Dendritic cell treated with granulocyte-macrophage colony-stimulating factor and Interleukin-4, amounts not matched to agents 40 ng/mL and 50 ng/mL, for 4 days (primary cell): Measurements from ENCODE around the gene IGFBP4.
"Not testable (repeated sequence)": the region's sequence is repeated elsewhere in the genome, so short reads cannot be mapped to it uniquely, and the experiment has no call there.

ENCODE experiments used
- H3K27ac Mint-ChIP-seq: one replicate; pipeline ENCODE4 v1.8.0; 2022; ENCODE audit warnings: mild to moderate bottlenecking, mixed read lengths
- H3K27me3 Mint-ChIP-seq: one replicate; pipeline ENCODE4 v1.8.0; 2022; ENCODE audit warnings: mild to moderate bottlenecking, mixed read lengths
- H3K36me3 Mint-ChIP-seq: one replicate; pipeline ENCODE4 v1.8.0; 2022; ENCODE audit warnings: low read depth, mixed read lengths
- H3K4me1 Mint-ChIP-seq: one replicate; pipeline ENCODE4 v1.8.0; 2022; ENCODE audit warnings: low read depth, mixed read lengths
- H3K4me3 Mint-ChIP-seq: one replicate; pipeline ENCODE4 v1.8.0; 2022; ENCODE audit warnings: mild to moderate bottlenecking, moderate library complexity, mixed read lengths
- H3K9me3 Mint-ChIP-seq: one replicate; pipeline ENCODE4 v1.8.0; 2022; ENCODE audit warnings: mixed read lengths
- intact Hi-C: fragments of 100-400 bp; cut with micrococcal nuclease; formaldehyde crosslinking; loops from one replicate; pipeline ENCODE4 v1.15.0; 2022

Gene IGFBP4

DNA sequence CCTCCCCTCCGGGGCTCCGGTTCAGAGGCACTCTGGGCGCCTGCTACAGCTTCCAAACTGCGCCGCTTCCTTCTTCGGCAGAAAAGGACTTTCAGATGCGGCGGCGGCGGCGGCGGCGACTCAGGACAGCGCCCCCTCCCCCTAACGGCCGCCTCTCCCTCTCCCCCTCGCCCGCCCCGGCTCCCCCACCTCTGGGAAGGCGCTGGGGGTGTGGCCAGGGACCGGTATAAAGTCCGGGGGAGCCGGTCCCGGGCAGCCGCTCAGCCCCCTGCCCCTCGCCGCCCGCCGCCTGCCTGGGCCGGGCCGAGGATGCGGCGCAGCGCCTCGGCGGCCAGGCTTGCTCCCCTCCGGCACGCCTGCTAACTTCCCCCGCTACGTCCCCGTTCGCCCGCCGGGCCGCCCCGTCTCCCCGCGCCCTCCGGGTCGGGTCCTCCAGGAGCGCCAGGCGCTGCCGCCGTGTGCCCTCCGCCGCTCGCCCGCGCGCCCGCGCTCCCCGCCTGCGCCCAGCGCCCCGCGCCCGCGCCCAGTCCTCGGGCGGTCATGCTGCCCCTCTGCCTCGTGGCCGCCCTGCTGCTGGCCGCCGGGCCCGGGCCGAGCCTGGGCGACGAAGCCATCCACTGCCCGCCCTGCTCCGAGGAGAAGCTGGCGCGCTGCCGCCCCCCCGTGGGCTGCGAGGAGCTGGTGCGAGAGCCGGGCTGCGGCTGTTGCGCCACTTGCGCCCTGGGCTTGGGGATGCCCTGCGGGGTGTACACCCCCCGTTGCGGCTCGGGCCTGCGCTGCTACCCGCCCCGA lies at the start of gene IGFBP4:
TSS of gene IGFBP4 (plus strand) at position 255 of the 792 bp plus-strand sequence. CDS start at position 541, 286 bp downstream.
- Mint-ChIP-seq H3K4me1 (peaks cover 44% of the 10 kb centered on the region), H3K4me3 (peak within 1 kb of the TSS; percentile 72), H3K36me3 (no peaks in the 10 kb centered on the region), H3K9me3 (no peaks in the 10 kb centered on the region), H3K27me3 (peaks cover 44% of the 10 kb centered on the region), H3K27ac (peak within 1 kb of the TSS; percentile 68)
- intact Hi-C loops = loop anchor here (5.0 kb wide), 1 partner anchor 46 kb away; no protein-coding TSS in a partner anchor

DNA sequence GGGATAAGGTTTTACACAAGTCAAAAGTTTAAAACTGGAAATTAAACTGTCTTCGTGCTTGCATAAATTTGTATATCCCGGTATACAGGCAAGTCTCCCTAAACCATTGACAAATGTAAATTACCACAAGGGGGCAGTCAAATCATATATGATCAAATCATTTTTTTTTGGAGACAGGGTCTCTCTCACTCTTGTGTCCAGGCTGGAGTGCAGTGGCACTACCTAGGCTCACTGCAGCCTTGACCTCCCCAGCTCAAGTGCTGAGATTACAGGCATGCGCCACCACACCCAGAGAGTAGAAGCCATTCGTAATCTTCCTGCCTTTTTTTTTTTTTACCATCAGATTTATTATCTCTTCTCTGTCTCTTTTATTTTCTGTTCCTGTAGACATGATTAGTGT lies 44.1 kb upstream of the IGFBP4 start:
- intact Hi-C loops = loop anchor here (1.0 to 5.0 kb wide), 3 partner anchors 43 to 134 kb away; partner anchors contain the start of gene IGFBP4
- no peaks in the 10 kb centered on the region for H3K27me3 Mint-ChIP-seq
- H3K4me3 Mint-ChIP-seq = no peak overlapping the region
- H3K4me1 Mint-ChIP-seq = no peaks in the 10 kb centered on the region
- H3K36me3 Mint-ChIP-seq = no peaks in the 10 kb centered on the region
- H3K27ac Mint-ChIP-seq = no peak overlapping the region
- no peaks in the 10 kb centered on the region for H3K9me3 Mint-ChIP-seq

DNA sequence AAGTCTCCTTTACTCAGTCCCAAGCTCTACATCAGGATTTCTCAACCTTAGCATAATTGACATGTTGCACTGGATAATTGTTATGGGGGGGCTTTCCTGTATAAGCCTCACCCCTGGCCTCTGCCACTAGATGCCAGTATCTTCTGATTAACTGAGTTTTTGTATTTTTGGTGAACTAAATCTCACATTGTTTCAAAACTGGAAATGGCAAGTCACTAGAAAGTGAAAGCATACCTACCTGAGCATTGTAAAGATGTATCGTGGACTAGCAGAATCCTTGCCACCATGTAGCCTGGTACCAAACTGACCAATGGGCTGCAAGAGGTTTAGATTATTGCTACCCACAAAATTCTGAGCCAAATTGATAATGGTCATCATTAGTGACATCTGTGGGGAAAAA lies 40.6 kb upstream of the IGFBP4 start:
- intact Hi-C loops = no loop called here
- no peak overlapping the region for H3K27ac Mint-ChIP-seq

DNA sequence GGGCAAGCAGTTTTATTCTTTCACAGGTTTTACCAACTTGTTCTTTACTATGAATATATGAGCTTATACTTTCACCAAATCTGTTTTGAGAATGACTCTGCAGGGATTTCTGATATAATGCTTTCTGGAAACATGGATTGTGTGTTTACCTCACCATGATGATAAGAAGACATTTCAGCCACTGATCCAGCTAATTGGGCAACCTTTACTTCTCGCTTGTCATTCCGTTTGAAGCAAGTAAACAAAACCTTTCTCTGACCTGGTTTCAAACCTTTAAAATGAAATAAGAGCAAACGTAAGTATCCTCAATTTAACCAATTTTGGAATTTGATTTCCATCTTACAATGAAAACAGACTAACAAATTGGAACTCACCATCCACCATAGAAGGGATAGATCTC lies 39.2 kb upstream of the IGFBP4 start:
- no peaks in the 10 kb centered on the region for H3K9me3 Mint-ChIP-seq
- H3K4me1 Mint-ChIP-seq = no peaks in the 10 kb centered on the region
- H3K36me3 Mint-ChIP-seq = no peaks in the 10 kb centered on the region
- H3K4me3 Mint-ChIP-seq = no peak overlapping the region
- intact Hi-C loops = no loop called here
- H3K27me3 Mint-ChIP-seq = no peaks in the 10 kb centered on the region
- H3K27ac Mint-ChIP-seq = no peak overlapping the region

More for the DNA sequence above, 40.6 kb upstream of the IGFBP4 start:
- H3K4me1 Mint-ChIP-seq = no peaks in the 10 kb centered on the region
- no peak overlapping the region for H3K4me3 Mint-ChIP-seq
- H3K9me3 Mint-ChIP-seq = no peaks in the 10 kb centered on the region
- no peaks in the 10 kb centered on the region for H3K36me3 Mint-ChIP-seq
- H3K27me3 Mint-ChIP-seq = no peaks in the 10 kb centered on the region

DNA sequence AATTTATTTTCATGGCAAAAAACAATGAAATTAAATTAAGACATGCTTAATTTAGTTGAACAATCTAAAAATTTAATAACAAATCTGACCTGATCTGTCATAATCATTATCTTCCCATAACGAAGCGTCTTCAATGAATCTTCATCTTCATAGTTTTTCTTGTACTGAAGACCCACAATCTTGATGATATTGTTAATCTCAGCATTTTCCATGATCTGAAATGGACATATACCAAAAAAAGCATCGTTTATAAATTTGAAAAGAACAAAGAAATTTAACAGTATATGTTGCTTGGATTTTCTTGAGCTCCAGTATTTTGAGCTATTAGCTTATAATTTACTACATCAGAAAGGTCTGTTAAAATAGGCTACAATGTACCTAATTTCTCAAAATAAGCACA lies 35.8 kb upstream of the IGFBP4 start:
- H3K9me3 Mint-ChIP-seq = no peaks in the 10 kb centered on the region
- H3K27me3 Mint-ChIP-seq = no peaks in the 10 kb centered on the region
- H3K36me3 Mint-ChIP-seq = no peaks in the 10 kb centered on the region
- no peak overlapping the region for H3K27ac Mint-ChIP-seq
- intact Hi-C loops = no loop called here
- no peak overlapping the region for H3K4me3 Mint-ChIP-seq
- H3K4me1 Mint-ChIP-seq = no peaks in the 10 kb centered on the region

DNA sequence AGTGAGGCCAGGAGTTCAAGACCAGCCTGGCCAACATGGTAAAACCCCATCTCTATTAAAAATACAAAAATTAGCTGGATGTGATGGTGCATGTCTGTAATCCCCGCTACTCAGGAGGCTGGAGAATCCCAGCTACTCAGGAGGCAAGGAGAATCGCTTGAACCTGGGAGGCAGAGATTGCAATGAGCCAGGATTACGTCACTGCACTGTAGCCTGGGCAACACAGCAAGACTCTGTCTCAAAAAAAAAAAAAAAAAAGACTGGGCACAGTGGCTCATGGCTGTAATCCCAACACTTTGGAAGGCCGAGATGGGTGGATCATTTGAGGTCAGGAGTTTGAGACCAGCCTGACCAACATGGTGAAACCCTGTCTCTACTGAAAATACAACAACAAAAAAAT lies 33.7 kb upstream of the IGFBP4 start:
- H3K36me3 Mint-ChIP-seq, H3K4me1 Mint-ChIP-seq, H3K4me3 Mint-ChIP-seq, H3K27ac Mint-ChIP-seq, H3K9me3 Mint-ChIP-seq, H3K27me3 Mint-ChIP-seq, intact Hi-C loops: not testable (repeated sequence)

DNA sequence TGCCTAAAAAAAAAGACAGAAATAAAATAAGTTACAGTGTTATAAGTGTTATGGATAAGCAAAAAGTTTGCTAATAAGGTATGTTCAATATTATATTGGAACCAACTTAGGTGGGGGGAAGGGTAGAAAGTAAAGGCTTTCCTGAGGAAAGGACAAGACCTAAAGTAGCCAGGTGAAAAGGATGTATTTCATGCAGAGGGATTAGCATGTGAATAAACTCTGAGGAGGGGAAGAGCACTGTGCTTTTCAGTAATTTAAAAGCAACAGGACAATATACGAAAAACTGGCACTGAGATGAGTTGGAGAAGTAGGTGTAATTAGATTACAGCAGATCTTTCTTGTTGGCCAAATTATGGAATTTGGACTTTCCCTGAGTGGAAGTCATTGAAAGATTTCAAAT lies 33.2 kb upstream of the IGFBP4 start:
- Mint-ChIP-seq H3K4me3 (no peak overlapping the region), H3K36me3 (no peaks in the 10 kb centered on the region), H3K27me3 (no peaks in the 10 kb centered on the region), H3K4me1 (no peaks in the 10 kb centered on the region), H3K27ac (no peak overlapping the region), H3K9me3 (no peaks in the 10 kb centered on the region)
- intact Hi-C loops = no loop called here

DNA sequence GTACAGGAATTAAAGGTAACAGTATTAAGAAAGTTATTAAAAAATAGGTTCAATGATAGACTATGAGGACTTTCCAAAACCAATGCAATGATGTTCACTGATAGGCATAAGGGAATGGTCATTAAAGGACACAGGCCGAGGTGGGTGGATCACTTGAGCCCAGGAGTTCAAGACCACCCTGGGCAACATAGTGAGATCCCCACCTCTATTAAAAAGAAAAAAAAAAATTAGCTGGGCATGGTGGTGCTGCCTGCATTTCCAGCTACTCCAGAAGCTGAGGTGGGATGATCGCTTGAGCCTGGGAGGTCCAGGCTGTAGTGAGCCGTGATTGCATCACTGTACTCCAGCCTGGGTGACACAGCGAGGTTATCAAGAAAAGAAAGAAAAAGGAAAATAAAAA lies 31.4 kb upstream of the IGFBP4 start:
- H3K4me1 Mint-ChIP-seq = no peaks in the 10 kb centered on the region
- H3K27me3 Mint-ChIP-seq = no peaks in the 10 kb centered on the region
- no peak overlapping the region for H3K4me3 Mint-ChIP-seq
- H3K36me3 Mint-ChIP-seq = no peaks in the 10 kb centered on the region
- no peak overlapping the region for H3K27ac Mint-ChIP-seq
- H3K9me3 Mint-ChIP-seq = no peaks in the 10 kb centered on the region
- intact Hi-C loops = no loop called here

DNA sequence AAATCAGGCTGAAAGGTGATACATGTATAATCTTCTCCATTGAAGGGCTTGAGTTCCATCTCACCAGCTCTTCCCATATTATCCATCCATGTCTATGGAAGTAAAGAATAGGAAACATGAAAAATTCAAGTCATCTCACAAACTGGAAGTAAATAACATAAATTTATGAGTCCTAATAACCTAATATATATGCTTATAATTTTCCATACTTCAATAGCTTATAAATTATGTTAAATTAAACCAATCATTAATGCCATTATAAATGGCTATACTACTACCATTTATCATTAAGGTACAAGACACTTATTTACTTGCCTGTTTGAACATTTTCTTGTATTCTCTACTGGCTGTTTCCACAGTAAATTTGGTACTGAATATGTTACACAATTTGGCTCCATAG lies 30.4 kb upstream of the IGFBP4 start:
- Mint-ChIP-seq H3K27ac (no peak overlapping the region), H3K4me3 (no peak overlapping the region), H3K4me1 (peaks cover 7% of the 10 kb centered on the region), H3K27me3 (no peaks in the 10 kb centered on the region), H3K36me3 (peaks cover 6% of the 10 kb centered on the region), H3K9me3 (no peaks in the 10 kb centered on the region)
- intact Hi-C loops = no loop called here

DNA sequence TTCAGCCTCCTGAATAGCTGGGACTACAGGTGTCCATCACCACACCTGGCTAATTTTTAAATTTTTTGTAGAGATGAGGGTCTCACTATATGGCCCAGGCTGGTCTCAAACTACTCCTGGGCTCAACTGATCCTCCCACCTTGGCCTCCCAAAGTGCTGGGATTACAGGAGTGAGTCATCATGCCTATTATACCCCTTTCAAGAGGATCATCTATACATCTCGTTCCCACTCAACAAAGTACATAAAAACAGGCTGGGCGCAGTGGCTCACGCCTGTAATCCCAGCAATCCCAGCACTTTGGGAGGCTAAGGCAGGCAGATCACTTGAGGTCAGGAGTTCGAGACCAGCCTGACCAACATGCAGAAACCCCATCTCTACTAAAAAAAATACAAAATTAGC lies 28.9 kb upstream of the IGFBP4 start:
- H3K4me1 Mint-ChIP-seq, H3K4me3 Mint-ChIP-seq, H3K27me3 Mint-ChIP-seq, H3K9me3 Mint-ChIP-seq, H3K36me3 Mint-ChIP-seq, H3K27ac Mint-ChIP-seq, intact Hi-C loops: not testable (repeated sequence)

DNA sequence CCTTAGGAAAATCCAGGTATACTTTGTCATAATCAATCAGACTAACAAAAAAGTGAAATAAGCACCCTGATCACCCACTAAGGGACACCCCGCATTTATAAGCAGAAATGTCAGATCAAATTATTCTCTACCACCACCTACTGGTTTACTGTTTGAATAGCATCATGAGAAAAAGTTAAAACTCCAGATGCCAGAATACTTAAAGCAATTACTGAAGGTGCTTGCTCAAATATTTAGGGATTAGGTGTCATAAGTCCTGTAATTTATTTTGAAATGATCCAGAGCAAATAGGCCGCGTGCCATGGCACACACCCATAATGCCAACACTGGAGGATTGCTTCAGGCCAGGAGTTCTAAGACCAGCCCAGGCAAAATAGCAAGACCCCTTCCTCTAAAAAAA lies 27.9 kb upstream of the IGFBP4 start:
- Mint-ChIP-seq H3K27me3 (no peaks in the 10 kb centered on the region), H3K9me3 (no peaks in the 10 kb centered on the region), H3K27ac (no peak overlapping the region), H3K4me3 (no peak overlapping the region), H3K4me1 (peaks cover 16% of the 10 kb centered on the region), H3K36me3 (peaks cover 6% of the 10 kb centered on the region)
- intact Hi-C loops = loop anchor here (1.0 to 5.0 kb wide), 3 partner anchors 57 to 213 kb away; no protein-coding TSS in a partner anchor

DNA sequence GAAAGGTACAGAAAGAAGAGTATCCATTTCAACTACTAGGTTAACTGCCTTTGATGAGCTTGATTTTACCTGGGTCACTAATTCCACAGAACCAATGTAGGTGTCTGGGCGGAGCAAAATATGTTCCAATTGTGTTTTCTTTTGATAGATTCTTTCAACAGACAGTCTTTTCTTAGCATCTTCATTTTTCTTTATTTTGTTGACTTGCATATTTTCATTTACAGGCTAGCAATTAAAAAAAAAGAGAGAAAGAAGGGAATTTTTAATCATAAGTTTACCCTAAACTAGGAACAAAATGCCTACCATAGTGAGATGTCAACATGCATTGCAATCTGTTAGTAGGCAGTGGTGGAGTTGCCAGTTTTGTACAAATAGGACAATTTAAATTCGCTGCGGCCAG lies 26.6 kb upstream of the IGFBP4 start:
- Mint-ChIP-seq H3K4me3 (no peak overlapping the region), H3K9me3 (no peaks in the 10 kb centered on the region), H3K27me3 (no peaks in the 10 kb centered on the region), H3K36me3 (peaks cover 6% of the 10 kb centered on the region), H3K4me1 (peaks cover 16% of the 10 kb centered on the region), H3K27ac (no peak overlapping the region)
- intact Hi-C loops = loop anchor here (5.0 kb wide), 1 partner anchor 214 kb away; no protein-coding TSS in a partner anchor

DNA sequence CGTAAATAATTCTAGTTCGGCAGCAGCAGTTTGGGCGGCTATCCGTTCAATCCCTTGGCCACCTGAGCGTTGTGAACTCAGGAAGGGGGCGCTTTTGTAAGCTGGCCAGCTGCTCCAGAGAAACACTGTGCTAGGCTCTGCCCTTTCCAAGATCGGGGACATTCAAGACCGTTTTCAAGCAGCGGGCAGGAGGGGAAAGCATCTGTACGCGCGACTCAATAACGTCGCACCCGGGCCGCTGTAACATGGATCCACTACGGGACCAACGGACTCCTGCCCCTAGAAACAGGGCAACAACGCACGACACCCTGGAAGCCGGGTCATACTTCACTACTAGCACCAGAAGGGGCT lies 26.0 kb upstream of the IGFBP4 start:
- peak overlapping the region; percentile 73 for H3K27ac Mint-ChIP-seq
- peaks cover 6% of the 10 kb centered on the region for H3K36me3 Mint-ChIP-seq
- intact Hi-C loops = loop anchor here (5.0 kb wide), 1 partner anchor 215 kb away; no protein-coding TSS in a partner anchor
- no peaks in the 10 kb centered on the region for H3K9me3 Mint-ChIP-seq
- no peaks in the 10 kb centered on the region for H3K27me3 Mint-ChIP-seq
- peak overlapping the region; percentile 97 for H3K4me3 Mint-ChIP-seq
- peaks cover 16% of the 10 kb centered on the region for H3K4me1 Mint-ChIP-seq

DNA sequence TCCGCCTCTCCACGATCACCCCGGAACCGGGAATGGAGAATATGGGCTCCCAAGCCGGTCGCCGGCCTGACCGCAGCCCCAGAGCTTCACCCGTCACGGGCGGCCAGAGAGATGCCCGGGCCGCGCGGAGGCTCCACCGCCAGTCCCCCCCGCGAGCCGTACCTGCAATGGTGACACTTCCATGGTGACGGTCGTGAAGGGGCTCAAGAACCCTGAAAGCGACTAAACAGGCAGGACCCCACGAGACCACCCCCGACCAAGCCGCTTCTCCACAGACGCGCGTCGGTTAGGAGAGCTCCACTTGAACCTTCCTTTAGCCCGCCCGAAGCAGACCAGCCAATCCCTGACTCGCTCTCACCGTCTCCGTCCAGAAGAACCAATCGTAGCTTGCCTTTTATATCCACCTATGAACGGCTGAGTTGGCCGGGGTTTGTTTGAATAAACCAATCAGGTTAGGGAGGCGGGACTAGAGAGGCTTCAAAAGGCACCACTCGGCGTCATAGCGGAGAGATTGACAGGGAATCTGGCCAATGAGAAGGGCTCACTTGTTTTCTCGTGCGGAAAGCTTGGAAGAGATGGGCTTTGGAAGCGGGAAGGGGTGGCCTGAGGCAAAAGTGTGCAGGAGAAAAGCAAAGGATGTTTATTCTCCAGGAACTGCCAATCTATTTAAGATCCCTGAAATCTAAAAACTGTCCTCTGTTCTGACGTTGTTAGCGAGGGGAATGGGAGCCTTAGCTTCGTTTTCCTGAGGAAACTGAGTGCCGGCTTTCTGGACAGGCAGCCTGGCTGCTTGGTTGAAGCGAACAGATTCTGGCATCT lies 25.4 kb upstream of the IGFBP4 start, which contains the start of gene TOP2A:
TSS of gene TOP2A (minus strand) at position 288 of the 819 bp plus-strand sequence. CDS start at position 183, 105 bp downstream.
- no peaks in the 10 kb centered on the region for H3K27me3 Mint-ChIP-seq
- H3K36me3 Mint-ChIP-seq = peaks cover 6% of the 10 kb centered on the region
- H3K4me1 Mint-ChIP-seq = peaks cover 20% of the 10 kb centered on the region

More for the DNA sequence above, 25.4 kb upstream of the IGFBP4 start, which contains the start of gene TOP2A:
- peak within 1 kb of the TSS; percentile 97 for H3K4me3 Mint-ChIP-seq
- H3K9me3 Mint-ChIP-seq = no peaks in the 10 kb centered on the region
- H3K27ac Mint-ChIP-seq = peak within 1 kb of the TSS; percentile 73
- intact Hi-C loops = loop anchor here (5.0 kb wide), 1 partner anchor 216 kb away; no protein-coding TSS in a partner anchor
